Activated CD8-positive, alpha-beta memory T cell treated with anti-CD3 and anti-CD28 coated beads for 1 hour (primary cell): Measurements from ENCODE around the gene PTGES3L.

ENCODE experiments used
- DNase-seq, 2 donors: peaks; one replicate each; pipeline ENCODE4 v3.0.0-alpha.2; 2020; ENCODE audit warnings: low read depth in 1 of 2; ENCODE audit errors: extremely low read depth in 1 of 2

The PTGES3L gene

GRCh38 chr17:42979511-42980273, at the start of gene PTGES3L:
TSS of gene PTGES3L (minus strand) at chr17:42980080. CDS start at chr17:42980053, 27 bp downstream.
- DNase-seq = no peak

DNA sequence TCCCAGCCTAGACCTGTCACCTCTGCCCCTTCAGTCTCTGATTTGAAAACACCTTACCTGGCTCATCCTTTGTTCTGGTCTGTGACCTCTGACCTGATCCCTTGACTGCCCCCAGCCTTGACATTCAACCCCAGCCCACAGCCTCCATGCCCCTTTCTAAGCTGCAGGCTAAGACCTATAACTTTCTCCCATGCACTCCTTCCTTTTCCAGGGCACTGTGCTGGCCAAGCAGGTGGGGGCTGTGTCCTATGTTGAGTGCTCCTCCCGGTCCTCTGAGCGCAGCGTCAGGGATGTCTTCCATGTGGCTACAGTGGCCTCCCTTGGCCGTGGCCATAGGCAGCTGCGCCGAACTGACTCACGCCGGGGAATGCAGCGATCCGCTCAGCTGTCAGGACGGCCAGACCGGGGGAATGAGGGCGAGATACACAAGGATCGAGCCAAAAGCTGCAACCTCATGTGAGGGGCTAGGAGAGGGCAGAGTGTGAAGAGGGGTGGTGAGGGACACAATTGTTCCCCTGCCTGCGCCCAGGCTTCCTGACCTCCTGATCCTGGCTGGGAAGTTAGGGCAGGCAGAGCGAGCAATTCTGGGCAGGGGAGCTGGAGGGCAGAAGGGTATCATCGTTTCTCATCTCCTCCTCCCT, 48.5 kb upstream of the PTGES3L start:
- no peak for DNase-seq

- no peak for DNase-seq
Measured at GRCh38 chr17:43027091-43028032, 47.5 kb upstream of the PTGES3L start.

- no peak for DNase-seq
Measured at GRCh38 chr17:43026595-43026994, 46.7 kb upstream of the PTGES3L start.

DNA sequence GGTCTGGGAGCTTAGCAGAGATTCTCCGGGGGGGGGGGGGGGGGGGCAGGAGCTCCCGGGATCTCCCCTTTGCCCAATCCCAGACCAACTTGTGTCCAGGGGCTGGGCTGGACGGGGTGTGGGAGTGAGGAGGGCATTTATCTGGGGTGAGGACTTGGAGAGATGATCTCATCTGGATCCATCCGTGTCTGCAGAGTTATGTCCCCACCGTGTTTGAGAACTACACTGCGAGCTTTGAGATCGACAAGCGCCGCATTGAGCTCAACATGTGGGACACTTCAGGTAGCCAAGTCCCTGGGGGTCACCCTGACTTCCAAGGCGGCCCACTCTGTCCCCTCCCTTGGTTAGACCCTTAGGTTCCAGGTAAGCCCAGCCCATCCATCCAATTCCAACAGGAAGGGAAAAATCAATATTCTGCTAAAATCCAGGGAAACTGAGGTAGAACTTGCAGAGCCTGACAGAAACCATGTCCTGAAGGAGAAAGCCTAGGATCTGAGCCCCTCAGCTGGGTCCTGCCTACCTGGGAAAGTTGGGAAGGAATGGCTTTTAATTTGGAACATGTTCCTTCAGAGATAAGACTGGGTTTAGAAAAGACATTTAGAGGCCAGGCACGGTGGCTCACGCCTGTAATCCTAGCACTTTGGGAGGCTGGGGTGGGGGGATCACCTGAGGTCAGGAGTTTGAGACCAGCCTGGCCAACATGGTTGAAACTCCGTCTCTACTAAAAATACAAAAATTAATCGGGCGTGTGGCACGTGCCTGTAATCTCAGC, 46.1 kb upstream of the PTGES3L start:
- no peak for DNase-seq

- DNase-seq = no peak
Measured at GRCh38 chr17:43025290-43025657, 45.4 kb upstream of the PTGES3L start.

DNA sequence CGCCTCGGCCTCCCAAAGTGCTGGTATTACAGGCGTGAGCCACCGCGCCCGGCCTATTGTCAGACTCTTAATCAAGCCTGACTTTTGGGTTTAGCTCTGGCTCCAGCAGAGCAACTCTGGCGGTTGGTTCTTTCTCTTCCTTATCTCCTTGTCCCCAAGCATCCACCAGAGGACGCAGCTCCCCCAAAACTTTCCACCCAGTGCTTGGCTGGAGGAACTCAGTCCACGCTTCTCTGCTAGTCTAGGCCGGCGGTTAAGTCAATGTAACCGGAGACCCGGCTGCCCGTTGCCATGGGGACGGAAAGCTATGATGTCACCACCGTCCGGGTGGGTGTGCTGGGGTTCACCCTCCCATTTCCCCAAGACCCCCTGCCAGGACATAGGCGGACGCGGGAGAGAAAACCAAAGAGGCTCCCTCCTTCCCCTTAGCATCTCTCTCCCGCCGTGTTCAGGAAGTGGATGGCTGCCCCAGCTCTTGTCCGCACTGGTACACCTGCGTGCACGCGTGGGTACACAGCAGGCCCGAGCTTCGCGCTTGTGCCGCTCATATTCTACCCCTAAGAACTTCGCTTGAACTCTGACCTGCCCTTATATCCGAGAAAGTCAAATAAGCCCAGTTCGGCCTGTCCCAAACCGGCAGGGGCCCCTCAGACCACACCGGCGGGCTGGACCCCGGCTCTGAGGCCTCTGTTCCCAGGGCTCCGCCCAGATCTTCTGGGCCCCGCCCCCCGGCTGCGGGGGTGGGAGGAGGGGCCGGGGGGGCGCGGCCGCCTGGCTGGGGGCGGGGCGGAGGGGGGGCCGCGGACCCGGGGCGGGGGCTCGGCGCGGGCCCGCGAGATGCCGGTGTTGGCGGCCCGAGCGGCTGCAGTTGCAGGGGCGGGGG, 44.8 kb upstream of the PTGES3L start, which contains the start of gene RND2:
RND2 (plus strand) TSS at position 825 of the 883 bp plus-strand sequence. CDS start 117 bp downstream, outside the sequence.
- DNase-seq = peak; percentile 55 to 65

GRCh38 chr17:43021741-43022512, 42.0 kb upstream of the PTGES3L start, which contains the start of gene VAT1:
TSS of gene VAT1 (minus strand) at chr17:43022385. CDS start at chr17:43022322, 63 bp downstream.
- DNase-seq = peak in 1 of 2 donors; percentile 46

- peak in 1 of 2 donors; percentile 23 for DNase-seq
Measured at GRCh38 chr17:43020789-43021740, 41.2 kb upstream of the PTGES3L start.

GRCh38 chr17:43020030-43020621, 40.2 kb upstream of the PTGES3L start:
- DNase-seq = no peak

- DNase-seq = no peak
Measured at GRCh38 chr17:43019418-43019817, 39.5 kb upstream of the PTGES3L start.

DNA sequence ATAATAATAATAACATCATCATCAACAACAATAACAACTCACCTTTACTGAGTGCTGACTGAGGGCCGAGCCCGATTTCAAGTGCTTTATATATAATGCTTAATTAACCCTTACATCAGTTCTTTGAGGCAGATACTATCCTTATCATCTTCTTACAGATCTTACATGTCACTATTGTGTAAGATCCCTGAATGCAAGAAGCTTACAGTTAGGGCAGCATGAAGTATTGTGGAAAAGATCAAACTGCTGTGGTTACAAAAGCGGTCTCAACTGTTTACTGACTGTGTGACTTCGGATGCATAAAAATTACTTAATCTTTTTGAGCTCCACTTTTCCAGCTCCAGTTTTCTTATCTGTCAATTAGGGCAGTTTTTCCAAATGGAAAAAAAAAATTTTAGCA, 39.1 kb upstream of the PTGES3L start:
- DNase-seq = no peak

- no peak for DNase-seq
Measured at GRCh38 chr17:43018008-43018853, 38.4 kb upstream of the PTGES3L start.

GRCh38 chr17:43016216-43016615, 36.3 kb upstream of the PTGES3L start:
- DNase-seq = no peak

- no peak for DNase-seq
Measured at GRCh38 chr17:43015579-43015978, 35.7 kb upstream of the PTGES3L start.
